Astrocyte (in vitro differentiated cells and primary cell): ENCODE results near the gene LSM12.

Experiments
- EZH2 ChIP-seq: IDR thresholded peaks from 2 replicates; pipeline ENCODE4 v1.6.1; 2012; ENCODE audit warnings: mild to moderate bottlenecking, low read length, inconsistent platforms; ENCODE audit not compliant: insufficient read depth
- TF ChIP-seq, protein P1 (sequence below): IDR thresholded peaks from 2 replicates; pipeline ENCODE4 v1.5.1; 2011; ENCODE audit warnings: low read depth, mild to moderate bottlenecking, inconsistent platforms, low read length, moderate library complexity; ENCODE audit not compliant: insufficient read depth

DNA sequence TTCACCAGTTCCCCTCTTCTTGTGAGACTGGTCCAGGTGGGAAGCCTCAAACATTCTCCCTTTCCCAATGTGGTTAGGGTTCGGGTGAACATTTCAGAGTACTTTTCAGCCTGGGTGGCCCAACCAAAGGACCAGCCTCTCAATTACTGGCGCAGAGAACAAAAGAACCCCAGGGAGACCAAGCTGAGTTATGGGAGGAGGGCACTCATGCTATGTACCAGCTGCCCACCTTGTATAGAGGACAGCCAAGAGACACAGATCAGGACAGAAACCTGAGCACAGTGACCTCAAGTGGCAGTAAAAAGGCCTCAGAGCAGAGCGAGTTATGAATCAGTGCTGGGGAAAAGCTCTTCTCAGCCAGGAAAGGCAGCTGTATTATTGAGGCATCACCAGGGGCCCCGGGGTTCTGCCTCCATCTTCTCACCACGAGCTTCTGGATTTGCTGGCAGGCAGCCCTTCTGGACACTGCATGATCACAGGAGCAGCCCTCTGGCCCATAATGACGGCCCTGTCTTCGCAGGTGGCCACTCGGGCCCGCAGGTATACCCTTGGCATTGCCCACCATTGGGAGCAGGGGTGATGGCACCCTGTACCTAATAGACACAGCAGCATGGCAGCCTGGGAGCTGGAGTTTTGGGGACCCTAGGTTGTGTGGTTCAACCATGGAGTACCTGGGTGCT is 7.9 kb upstream of the LSM12 start:
- TF ChIP-seq, protein P1, sequence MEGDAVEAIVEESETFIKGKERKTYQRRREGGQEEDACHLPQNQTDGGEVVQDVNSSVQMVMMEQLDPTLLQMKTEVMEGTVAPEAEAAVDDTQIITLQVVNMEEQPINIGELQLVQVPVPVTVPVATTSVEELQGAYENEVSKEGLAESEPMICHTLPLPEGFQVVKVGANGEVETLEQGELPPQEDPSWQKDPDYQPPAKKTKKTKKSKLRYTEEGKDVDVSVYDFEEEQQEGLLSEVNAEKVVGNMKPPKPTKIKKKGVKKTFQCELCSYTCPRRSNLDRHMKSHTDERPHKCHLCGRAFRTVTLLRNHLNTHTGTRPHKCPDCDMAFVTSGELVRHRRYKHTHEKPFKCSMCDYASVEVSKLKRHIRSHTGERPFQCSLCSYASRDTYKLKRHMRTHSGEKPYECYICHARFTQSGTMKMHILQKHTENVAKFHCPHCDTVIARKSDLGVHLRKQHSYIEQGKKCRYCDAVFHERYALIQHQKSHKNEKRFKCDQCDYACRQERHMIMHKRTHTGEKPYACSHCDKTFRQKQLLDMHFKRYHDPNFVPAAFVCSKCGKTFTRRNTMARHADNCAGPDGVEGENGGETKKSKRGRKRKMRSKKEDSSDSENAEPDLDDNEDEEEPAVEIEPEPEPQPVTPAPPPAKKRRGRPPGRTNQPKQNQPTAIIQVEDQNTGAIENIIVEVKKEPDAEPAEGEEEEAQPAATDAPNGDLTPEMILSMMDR = no peak
- no peak for TF ChIP-seq EZH2
